ENCODE measurements around the gene PTPRD. TPM values are rescaled to one million over a fixed set of nuclear protein-coding genes. Genes with fewer than 3 reads are reported as not detected.
"Not testable (repeated sequence)": the region's sequence is repeated elsewhere in the genome, so short reads cannot be mapped to it uniquely, and the experiment has no call there.

PTPRD gene
- total RNA-seq, 1 donor from 2014 or later, result not detected

GRCh38 chr9:9523476-9524139, 1089.2 kb downstream of the PTPRD start:
- intact Hi-C loops (cut with micrococcal nuclease), result no loop called here

- intact Hi-C loops (cut with micrococcal nuclease), result no loop called here
Measured at GRCh38 chr9:9522406-9522805, 1090.4 kb downstream of the PTPRD start.

GRCh38 chr9:9521033-9521779, 1091.6 kb downstream of the PTPRD start:
- intact Hi-C loops (cut with micrococcal nuclease), result no loop called here

- intact Hi-C loops (cut with micrococcal nuclease), result no loop called here
Measured at GRCh38 chr9:9504869-9505268, 1107.9 kb downstream of the PTPRD start.

GRCh38 chr9:9499546-9499945, 1113.3 kb downstream of the PTPRD start:
- intact Hi-C loops (cut with micrococcal nuclease), result no loop called here

- intact Hi-C loops (cut with micrococcal nuclease), result no loop called here
Measured at GRCh38 chr9:9498846-9499245, 1114.0 kb downstream of the PTPRD start.

- intact Hi-C loops (cut with micrococcal nuclease), result no loop called here
Measured at GRCh38 chr9:9498128-9498527, 1114.7 kb downstream of the PTPRD start.

- intact Hi-C loops (cut with micrococcal nuclease), result no loop called here
Measured at GRCh38 chr9:9494336-9494735, 1118.5 kb downstream of the PTPRD start.

- intact Hi-C loops (cut with micrococcal nuclease), result no loop called here
Measured at GRCh38 chr9:9492506-9492905, 1120.3 kb downstream of the PTPRD start.

GRCh38 chr9:9489183-9489582, 1123.6 kb downstream of the PTPRD start:
- intact Hi-C loops (cut with micrococcal nuclease), result no loop called here

GRCh38 chr9:9483175-9483574, 1129.6 kb downstream of the PTPRD start:
- intact Hi-C loops (cut with micrococcal nuclease), result no loop called here

- intact Hi-C loops (cut with micrococcal nuclease), result no loop called here
Measured at GRCh38 chr9:9478741-9479140, 1134.1 kb downstream of the PTPRD start.

- intact Hi-C loops (cut with micrococcal nuclease), result no loop called here
Measured at GRCh38 chr9:9469271-9469670, 1143.5 kb downstream of the PTPRD start.

GRCh38 chr9:9441874-9442273, 1170.9 kb downstream of the PTPRD start:
- intact Hi-C loops (cut with micrococcal nuclease), result not testable (repeated sequence)

- intact Hi-C loops (cut with micrococcal nuclease), result no loop called here
Measured at GRCh38 chr9:9437641-9438040, 1175.2 kb downstream of the PTPRD start.

- intact Hi-C loops (cut with micrococcal nuclease), result not testable (repeated sequence)
Measured at GRCh38 chr9:9426454-9426853, 1186.3 kb downstream of the PTPRD start.

GRCh38 chr9:9412241-9412640, 1200.6 kb downstream of the PTPRD start:
- intact Hi-C loops (cut with micrococcal nuclease), result no loop called here

- intact Hi-C loops (cut with micrococcal nuclease), result no loop called here
Measured at GRCh38 chr9:9410736-9411135, 1202.1 kb downstream of the PTPRD start.

- intact Hi-C loops (cut with micrococcal nuclease), result loop anchor here (2.0 kb wide), 1 partner anchor 13 kb away; no protein-coding TSS in a partner anchor
Measured at GRCh38 chr9:9399982-9400381, 1212.8 kb downstream of the PTPRD start.

GRCh38 chr9:9396518-9396917, 1216.3 kb downstream of the PTPRD start:
- intact Hi-C loops (cut with micrococcal nuclease), result no loop called here

GRCh38 chr9:9395539-9395938, 1217.3 kb downstream of the PTPRD start:
- intact Hi-C loops (cut with micrococcal nuclease), result no loop called here

- intact Hi-C loops (cut with micrococcal nuclease), result no loop called here
Measured at GRCh38 chr9:9392755-9393154, 1220.0 kb downstream of the PTPRD start.

GRCh38 chr9:9389904-9390303, 1222.9 kb downstream of the PTPRD start:
- intact Hi-C loops (cut with micrococcal nuclease), result no loop called here

All from T-helper 1 cell treated with Interleukin-12 subunit alpha and Interleukin-12 subunit beta and Interleukin-4 antibody, amounts not matched to agents 30 ng/mL and 1 ng/mL, for 36 hours (primary cell).